ENCODE measurements around the gene LDB3. TPM values are rescaled to one million over a fixed set of nuclear protein-coding genes. Genes with fewer than 3 reads are reported as not detected.
A peak's percentile ranks its signal among the peaks of the same experiment; 100 is the strongest.

LDB3 gene
- total and polyA plus RNA-seq, 8 donors, result 0.14 to 2.1 (median 0.44) TPM

GRCh38 chr10:86765548-86765947 is 97.2 kb downstream of the LDB3 start:
- WGBS, 2 donors, result 86 to 90% methylated on average over 2 of the region's 2 CpGs
- Histone ChIP-seq H3K4me1 (peaks cover 5 to 14% (median 8%) of the 10 kb centered on the region in 3 donors), H3K4me3 (no peak overlapping the region), H3K27ac (no peak overlapping the region), H3K36me3 (no peaks in the 10 kb centered on the region), H3K9me3 (no peaks in the 10 kb centered on the region), H3K27me3 (no peaks in the 10 kb centered on the region)
- FAIRE-seq (no peak), ATAC-seq (no peak), DNase-seq (no peak)
- TF ChIP-seq CTCF (IDR thresholded peaks at IDR 0.05), result no peak
- intact Hi-C loops (cut with DNase I), result no loop called here

GRCh38 chr10:86768412-86769062 is 100.2 kb downstream of the LDB3 start:
- WGBS, 2 donors, result 53 to 62% methylated on average over 1 of the region's 1 CpG
- H3K36me3 ChIP-seq, result no peaks in the 10 kb centered on the region
- ATAC-seq, result no peak
- no peak for DNase-seq
- peaks cover 5 to 9% (median 5%) of the 10 kb centered on the region in 3 donors for H3K4me1 ChIP-seq
- H3K27ac ChIP-seq, result no peak overlapping the region
- no peak overlapping the region for H3K4me3 ChIP-seq
- intact Hi-C loops (cut with DNase I), result no loop called here
- TF ChIP-seq CTCF (IDR thresholded peaks at IDR 0.05), result no peak
- no peak for FAIRE-seq
- H3K9me3 ChIP-seq, result no peaks in the 10 kb centered on the region
- H3K27me3 ChIP-seq, result no peaks in the 10 kb centered on the region

GRCh38 chr10:86769991-86770390 is 101.7 kb downstream of the LDB3 start:
- Histone ChIP-seq H3K36me3 (no peaks in the 10 kb centered on the region), H3K9me3 (no peaks in the 10 kb centered on the region), H3K27me3 (no peaks in the 10 kb centered on the region), H3K4me3 (no peak overlapping the region), H3K4me1 (peaks cover 12 to 16% (median 13%) of the 10 kb centered on the region in 3 donors), H3K27ac (no peak overlapping the region)
- FAIRE-seq (no peak), DNase-seq (no peak), ATAC-seq (no peak)
- intact Hi-C loops (cut with DNase I), result no loop called here
- no peak for TF ChIP-seq CTCF (IDR thresholded peaks at IDR 0.05)
- WGBS, 2 donors, result 95% methylated on average over 10 of the region's 10 CpGs

DNA sequence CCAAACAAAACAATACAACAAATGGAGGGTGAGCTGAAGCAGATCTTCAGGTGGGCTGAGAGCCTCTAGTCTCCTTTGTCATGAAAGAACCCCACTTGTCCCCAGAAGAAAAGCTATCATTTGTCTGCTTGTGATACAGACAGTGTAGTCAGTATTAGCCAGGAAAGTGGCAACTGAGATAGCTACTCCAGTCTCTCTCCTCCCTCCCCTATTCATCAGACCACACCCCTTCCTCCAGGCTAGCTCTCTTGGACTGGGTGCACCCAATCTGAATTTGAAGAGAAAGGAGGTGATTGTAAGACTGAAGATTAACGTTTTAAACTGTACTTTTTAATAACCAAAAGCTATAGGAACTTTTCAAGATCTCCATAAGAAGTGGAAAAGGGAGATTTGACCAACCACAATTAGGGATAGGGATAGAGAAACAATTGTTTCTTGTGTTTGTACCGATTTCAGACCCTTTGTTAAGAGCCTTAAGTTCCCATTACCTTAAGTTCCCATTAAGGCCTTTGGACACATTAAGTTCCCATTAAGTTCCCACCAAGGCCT is 102.2 kb downstream of the LDB3 start:
- H3K4me1 ChIP-seq, result peaks cover 17 to 21% (median 18%) of the 10 kb centered on the region in 3 donors
- peak in 2 of 4 donors; percentile 51 to 60 for ATAC-seq
- no peak overlapping the region for H3K4me3 ChIP-seq
- 55 to 56% methylated on average over 2 of the region's 2 CpGs for WGBS, 2 donors
- no peaks in the 10 kb centered on the region for H3K36me3 ChIP-seq
- intact Hi-C loops (cut with DNase I), result no loop called here
- no peak for FAIRE-seq
- no peaks in the 10 kb centered on the region for H3K9me3 ChIP-seq
- no peak for TF ChIP-seq CTCF (IDR thresholded peaks at IDR 0.05)
- H3K27me3 ChIP-seq, result no peaks in the 10 kb centered on the region
- no peak overlapping the region for H3K27ac ChIP-seq
- DNase-seq, result no peak

DNA sequence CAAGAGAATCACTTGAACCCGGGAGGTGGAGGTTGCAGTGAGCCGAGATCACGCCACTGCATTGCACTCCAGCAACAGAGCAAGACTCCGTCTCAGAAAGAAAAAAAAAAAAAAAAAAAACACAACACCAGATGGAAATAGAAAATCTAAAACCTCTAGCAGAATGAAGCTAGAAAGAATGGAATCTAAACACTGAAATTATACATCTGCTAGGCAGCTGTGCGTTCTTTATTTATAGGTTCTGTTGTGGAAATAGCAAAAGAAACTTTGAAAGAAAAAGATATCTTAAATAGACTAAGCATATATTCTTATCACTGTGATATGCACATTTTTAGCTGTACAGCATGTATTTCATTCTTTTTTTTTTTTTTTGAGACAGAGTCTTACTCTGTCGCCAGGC is 105.2 kb downstream of the LDB3 start:
- Histone ChIP-seq H3K9me3 (no peaks in the 10 kb centered on the region), H3K27ac (no peak overlapping the region), H3K27me3 (no peaks in the 10 kb centered on the region), H3K4me1 (peaks cover 17 to 22% (median 19%) of the 10 kb centered on the region in 3 donors), H3K36me3 (no peaks in the 10 kb centered on the region), H3K4me3 (no peak overlapping the region)
- no peak for DNase-seq
- no peak for FAIRE-seq
- WGBS, 2 donors, result 84 to 93% methylated on average over 6 of the region's 6 CpGs
- TF ChIP-seq CTCF (IDR thresholded peaks at IDR 0.05), result no peak
- no peak for ATAC-seq
- intact Hi-C loops (cut with DNase I), result no loop called here

Measured in pancreas (tissue), 10 donors.